H1 (cell line): ENCODE data around the gene FBXL12. TPM values are rescaled to one million over a fixed set of nuclear protein-coding genes. Genes with fewer than 3 reads are reported as not detected.

Experiments used
- CTCF ChIA-PET: fragments of 300-600 bp; sonication (Branson Sonifier 250); formaldehyde crosslinking; loops from one replicate; lab custom pipeline; 2021; ENCODE audit not compliant: partially characterized antibody; lab: Charles Lee
- POLR2A ChIA-PET: fragments of 300-600 bp; sonication (Branson Sonifier 250); formaldehyde crosslinking; loops from one replicate; lab custom pipeline; 2021; ENCODE audit warnings: inconsistent platforms; ENCODE audit not compliant: partially characterized antibody; lab: Charles Lee
- DNase-seq, 2 experiments: peaks; one replicate each; pipeline versions ENCODE4 v3.0.0 to v3.0.0-alpha.2; 2010 to 2022; ENCODE audit warnings: low spot score in 2 of 2, low read depth in 1 of 2, mixed read lengths in 1 of 2
- FAIRE-seq: peaks from 2 replicates; lab custom pipeline; 2011; peaks lifted over from hg19 to GRCh38; lab: Jason Lieb, UNC
- H2AFZ ChIP-seq: 2 replicates; pipeline ENCODE4 v1.8.1; 2012; ENCODE audit warnings: low read length, inconsistent platforms
- H2AK5ac ChIP-seq: 2 replicates; pipeline ENCODE4 v1.6.1; 2013; ENCODE audit warnings: low read depth, low read length
- H2BK120ac ChIP-seq: replicated peaks from 2 replicates; pipeline ENCODE3; 2013; ENCODE audit warnings: low read depth, low read length, inconsistent platforms
- H2BK12ac ChIP-seq: 2 replicates; pipeline ENCODE4 v1.6.1; 2013; ENCODE audit warnings: low read depth, low read length
- H2BK15ac ChIP-seq: 2 replicates; pipeline ENCODE4 v1.6.1; 2013; ENCODE audit warnings: low read length
- H2BK20ac ChIP-seq: 2 replicates; pipeline ENCODE4 v1.6.1; 2013; ENCODE audit warnings: low read length
- H2BK5ac ChIP-seq: 2 replicates; pipeline ENCODE4 v1.6.1; 2013; ENCODE audit warnings: low read depth, low read length
- H3K14ac ChIP-seq: 2 replicates; pipeline ENCODE4 v1.6.1; 2013; ENCODE audit warnings: inconsistent platforms; ENCODE audit not compliant: insufficient read length
- H3K18ac ChIP-seq: 2 replicates; pipeline ENCODE4 v1.6.1; 2013; ENCODE audit warnings: low read length; ENCODE audit errors: extremely low read depth
- H3K23ac ChIP-seq: 2 replicates; pipeline ENCODE4 v1.6.1; 2013; ENCODE audit warnings: inconsistent platforms; ENCODE audit not compliant: insufficient read length
- H3K23me2 ChIP-seq: 2 replicates; pipeline ENCODE4 v1.6.1; 2013; ENCODE audit warnings: low read depth, low read length
- H3K27ac ChIP-seq: 2 replicates; pipeline ENCODE4 v1.6.1; 2011; ENCODE audit warnings: low read depth, low read length, inconsistent platforms
- H3K27me3 ChIP-seq, 4 experiments: replicated peaks in 1 of 4; 1 replicate in 1 of 4; 2 replicates in 3 of 4; pipeline versions ENCODE4 v1.6.1 to v1.8.1; 2011 to 2013; ENCODE audit warnings: low read length in 3 of 4, mild to moderate bottlenecking in 3 of 4, inconsistent platforms in 2 of 4, mixed read lengths in 2 of 4, moderate library complexity in 1 of 4; ENCODE audit not compliant: control insufficient read depth in 3 of 4, insufficient read depth in 3 of 4; ENCODE audit errors: extremely low read depth in 1 of 4
- H3K36me3 ChIP-seq, 4 experiments: 2 replicates each; pipeline versions ENCODE4 v1.6.1 to v1.8.1; 2011 to 2013; ENCODE audit warnings: mild to moderate bottlenecking in 4 of 4, low read length in 3 of 4, moderate library complexity in 2 of 4, control low read depth in 1 of 4, inconsistent platforms in 1 of 4; ENCODE audit not compliant: insufficient read depth in 4 of 4, control insufficient read depth in 2 of 4
- H3K4ac ChIP-seq: replicated peaks from 2 replicates; pipeline ENCODE3; 2013; ENCODE audit warnings: low read length, low read depth, mixed read lengths, inconsistent platforms; ENCODE audit not compliant: insufficient read length
- H3K4me1 ChIP-seq, 4 experiments: replicated peaks in 1 of 4; 1 replicate in 1 of 4; 2 replicates in 3 of 4; pipeline versions ENCODE4 v1.6.1 to v1.8.1; 2011 to 2013; ENCODE audit warnings: low read length in 3 of 4, inconsistent platforms in 2 of 4, mixed read lengths in 1 of 4; ENCODE audit not compliant: insufficient read depth in 4 of 4, control insufficient read depth in 3 of 4
- H3K4me2 ChIP-seq, 2 experiments: 2 replicates each; pipeline versions ENCODE4 v1.6.1 to v1.8.1; 2011 to 2013; ENCODE audit warnings: low read depth in 2 of 2, low read length in 2 of 2, control low read depth in 1 of 2, inconsistent platforms in 1 of 2, mild to moderate bottlenecking in 1 of 2; ENCODE audit not compliant: insufficient read depth in 1 of 2
- H3K4me3 ChIP-seq, 4 experiments: fragments of 200-600, 300-600 bp in 1 of 4; sonication (generic), shearing (Covaris generic), sonication (Bioruptor Twin) in 1 of 4; 2 replicates each; pipeline versions ENCODE4 v1.5.1 to v1.8.1; 2011 to 2016; ENCODE audit warnings: low read length in 4 of 4, low read depth in 3 of 4, control low read depth in 2 of 4, inconsistent platforms in 2 of 4, mild to moderate bottlenecking in 2 of 4, mixed read lengths in 1 of 4, moderate library complexity in 1 of 4; ENCODE audit not compliant: insufficient read depth in 2 of 4; ENCODE audit errors: extremely low read depth in 1 of 4
- H3K56ac ChIP-seq: replicated peaks from 2 replicates; pipeline ENCODE3; 2013; ENCODE audit warnings: low read depth, mild to moderate bottlenecking, mixed read lengths, low read length, inconsistent platforms; ENCODE audit not compliant: insufficient read length
- H3K79me1 ChIP-seq: 2 replicates; pipeline ENCODE4 v1.6.1; 2013; ENCODE audit warnings: low read depth, low read length, control low read depth
- H3K79me2 ChIP-seq, 2 experiments: 2 replicates each; pipeline versions ENCODE4 v1.6.1 to v1.8.1; 2012 to 2013; ENCODE audit warnings: low read length in 2 of 2, mild to moderate bottlenecking in 2 of 2, inconsistent platforms in 1 of 2; ENCODE audit not compliant: insufficient read depth in 2 of 2, control insufficient read depth in 1 of 2
- H3K9ac ChIP-seq, 4 experiments: replicated peaks in 1 of 4; 1 replicate in 1 of 4; 2 replicates in 3 of 4; pipeline versions ENCODE4 v1.6.1 to v1.8.1; 2011 to 2013; ENCODE audit warnings: low read depth in 3 of 4, low read length in 3 of 4, control low read depth in 2 of 4, mild to moderate bottlenecking in 2 of 4, moderate library complexity in 2 of 4, inconsistent platforms in 1 of 4; ENCODE audit errors: extremely low read depth in 1 of 4
- H3K9me3 ChIP-seq, 2 experiments: 2 replicates each; pipeline versions ENCODE4 v1.6.1 to v1.8.1; 2012 to 2013; ENCODE audit warnings: mild to moderate bottlenecking in 2 of 2, moderate library complexity in 2 of 2, control low read depth in 1 of 2, inconsistent platforms in 1 of 2, low read depth in 1 of 2, low read length in 1 of 2, mixed read lengths in 1 of 2; ENCODE audit not compliant: insufficient read depth in 2 of 2
- H4K20me1 ChIP-seq, 2 experiments: replicated peaks in 1 of 2; 2 replicates each; pipeline versions ENCODE3 to v1.8.1; 2011 to 2013; ENCODE audit warnings: inconsistent platforms in 2 of 2, low read length in 2 of 2, mild to moderate bottlenecking in 1 of 2; ENCODE audit not compliant: insufficient read depth in 2 of 2, control insufficient read depth in 1 of 2
- H4K5ac ChIP-seq: 2 replicates; pipeline ENCODE4 v1.6.1; 2013; ENCODE audit warnings: low read length, low read depth, mixed read lengths, inconsistent platforms; ENCODE audit not compliant: insufficient read length
- H4K8ac ChIP-seq: 2 replicates; pipeline ENCODE4 v1.8.0; 2013; ENCODE audit warnings: mild to moderate bottlenecking, moderate library complexity, low read length, inconsistent platforms; ENCODE audit not compliant: insufficient read depth; ENCODE audit errors: extremely low read depth
- H4K91ac ChIP-seq: replicated peaks from 2 replicates; pipeline ENCODE3; 2013; ENCODE audit warnings: low read length, mixed read lengths, inconsistent platforms; ENCODE audit not compliant: insufficient read length
- BRCA1 ChIP-seq: IDR thresholded peaks from 2 replicates; pipeline ENCODE4 v1.6.1; 2012; ENCODE audit warnings: low read depth, low read length, improper control_type of control experiment
- KDM4A ChIP-seq: IDR thresholded peaks from one replicate; pipeline ENCODE4 v1.7.1; 2012; ENCODE audit warnings: low read depth, mild to moderate bottlenecking, moderate library complexity, low read length, inconsistent platforms; ENCODE audit not compliant: severe bottlenecking
- SIX5 ChIP-seq: IDR thresholded peaks from 2 replicates; pipeline ENCODE4 v1.6.1; 2011; ENCODE audit warnings: mild to moderate bottlenecking, low read depth, low read length
- SP4 ChIP-seq: IDR thresholded peaks from 2 replicates; pipeline ENCODE4 v1.6.1; 2012; ENCODE audit warnings: low read length, inconsistent platforms
- TBP ChIP-seq: IDR thresholded peaks from 2 replicates; pipeline ENCODE4 v1.6.1; 2011; ENCODE audit warnings: low read depth, low read length, improper control_type of control experiment
- WGBS, 2 experiments: shearing (Covaris generic) in 1 of 2; methylation state at CpG; one replicate each; pipeline versions ENCODE4 v1.1.6 to v1.1.7; 2013 to 2015; ENCODE audit warnings: low lambda C conversion rate in 2 of 2, mixed read lengths in 2 of 2, inconsistent platforms in 1 of 2, low coverage in 1 of 2, missing lambda C conversion rate in 1 of 2; ENCODE audit not compliant: insufficient replicate concordance in 2 of 2, insufficient coverage in 1 of 2, insufficient read length in 1 of 2; ENCODE audit errors: extremely low coverage in 1 of 2, missing lambda C conversion rate in 1 of 2; 5-methylcytosine and 5-hydroxymethylcytosine counted together
- polyA plus RNA-seq, 7 experiments: library from polyadenylated mRNA; depleted of rRNA in 3 of 7; stranded (reverse) in 5 of 7; unstranded in 2 of 7; fragments of >200 nt in 5 of 7; fragments of 200-250 nt in 2 of 7; gene quantifications; 1 replicate in 5 of 7; 2 replicates in 1 of 7; 4 replicates in 1 of 7; pipeline versions ENCODE4 v1.2.1 to v1.2.3, GENCODE V29; 2011 to 2013; ENCODE audit warnings: missing spikeins in 2 of 7, mixed read lengths in 2 of 7
- total RNA-seq: library from RNA; stranded (reverse); fragmentation: NEBNext Ultra II Directional; extraction: Animal tissue kit (Norgen Biotek cat#: 25700); gene quantifications from 2 replicates; pipeline ENCODE4 v1.2.1, GENCODE V29; 2021
- TF ChIP-seq, protein P1 (sequence below): IDR thresholded peaks from 2 replicates; pipeline ENCODE4 v1.6.1; 2011; ENCODE audit warnings: low read length, improper control_type of control experiment

The FBXL12 gene
- total and polyA plus RNA-seq, 2 of the 8 experiments (the other 6 are each of a cell fraction or from before 2014, with no cell fraction given): 24.6 to 62.3 TPM

DNA sequence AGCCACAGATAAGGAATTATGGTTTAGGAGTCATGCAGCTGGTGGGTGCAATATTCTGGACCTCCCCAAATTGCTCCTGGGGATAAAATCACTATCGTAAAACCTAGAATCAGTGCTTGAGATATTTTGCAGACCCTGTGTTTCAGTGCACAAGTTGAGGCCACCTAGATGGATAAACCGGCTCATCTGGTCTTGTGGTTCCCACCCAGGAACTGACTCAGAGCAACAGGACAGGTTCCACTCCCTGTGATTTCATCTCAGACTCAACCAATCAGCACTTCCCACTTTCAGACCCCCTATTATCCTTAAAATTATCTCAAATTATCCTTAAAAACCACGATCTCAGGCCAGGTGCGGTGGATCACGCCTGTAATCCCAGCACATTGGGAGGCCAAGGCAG lies 21.0 kb downstream of the FBXL12 start:
- no peak overlapping the region for H3K9ac ChIP-seq
- no peaks in the 10 kb centered on the region for H3K9me3 ChIP-seq
- H3K4me1 ChIP-seq: no peaks in the 10 kb centered on the region; a peak in 1 of 7 replicates
- 0 out of 2 replicates have a peak, but pooled peaks cover 2% of the 10 kb centered on the region for H3K79me1 ChIP-seq
- H4K8ac ChIP-seq: no peak overlapping the region
- H3K23ac ChIP-seq: no peak overlapping the region
- H4K91ac ChIP-seq: no peak overlapping the region
- TF ChIP-seq KDM4A (no peak), TBP (no peak), BRCA1 (no peak), SP4 (no peak), SIX5 (no peak)
- TF ChIP-seq, protein P1, sequence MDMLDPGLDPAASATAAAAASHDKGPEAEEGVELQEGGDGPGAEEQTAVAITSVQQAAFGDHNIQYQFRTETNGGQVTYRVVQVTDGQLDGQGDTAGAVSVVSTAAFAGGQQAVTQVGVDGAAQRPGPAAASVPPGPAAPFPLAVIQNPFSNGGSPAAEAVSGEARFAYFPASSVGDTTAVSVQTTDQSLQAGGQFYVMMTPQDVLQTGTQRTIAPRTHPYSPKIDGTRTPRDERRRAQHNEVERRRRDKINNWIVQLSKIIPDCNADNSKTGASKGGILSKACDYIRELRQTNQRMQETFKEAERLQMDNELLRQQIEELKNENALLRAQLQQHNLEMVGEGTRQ: no peak
- CTCF ChIA-PET: interaction anchor here (0.7 to 4.8 kb wide), 5 partner anchors 8 to 172 kb away, joined by 3 to 47 read pairs (median 4); no protein-coding TSS in a partner anchor
- H3K18ac ChIP-seq: no peak overlapping the region
- H3K23me2 ChIP-seq: peaks cover 6% of the 10 kb centered on the region; the same call in 1 of the 2 replicates
- no peak overlapping the region for H2BK5ac ChIP-seq
- no peak overlapping the region for H2BK12ac ChIP-seq
- 87% methylated on average over 5 of the region's 5 CpGs; no CpG with 5 or more reads in 1 of the 2 experiments for WGBS, 2 experiments
- H3K4me3 ChIP-seq: no peak overlapping the region
- H2AK5ac ChIP-seq: no peak overlapping the region
- H2BK15ac ChIP-seq: no peak overlapping the region
- POLR2A ChIA-PET: interaction anchor here (0.8 kb wide), 1 partner anchor 179 kb away, joined by 3 read pairs; no protein-coding TSS in a partner anchor
- no peak overlapping the region for H2BK120ac ChIP-seq
- no peaks in the 10 kb centered on the region for H4K20me1 ChIP-seq
- no peak overlapping the region for H3K14ac ChIP-seq
- FAIRE-seq (no peak), DNase-seq (no peak)
- H3K79me2 ChIP-seq: no peaks in the 10 kb centered on the region
- no peak overlapping the region for H3K56ac ChIP-seq
- no peak overlapping the region for H3K4ac ChIP-seq
- no peaks in the 10 kb centered on the region for H3K27me3 ChIP-seq
- H3K36me3 ChIP-seq: no peaks in the 10 kb centered on the region
- no peak overlapping the region for H4K5ac ChIP-seq
- H2AFZ ChIP-seq: no peak overlapping the region
- no peak overlapping the region for H2BK20ac ChIP-seq
- H3K4me2 ChIP-seq: no peak overlapping the region
- no peak overlapping the region for H3K27ac ChIP-seq
